UCSD-AML1 (cell line): ENCODE data around the gene MT1B.
"Not testable (repeated sequence)": the region's sequence is repeated elsewhere in the genome, so short reads cannot be mapped to it uniquely, and the experiment has no call there.

ENCODE experiments used
- DNase-seq: peaks from one replicate; lab custom pipeline; 2025; ENCODE audit not compliant: unreplicated experiment; lab: John Stamatoyannopoulos, UW

MT1B gene

DNA sequence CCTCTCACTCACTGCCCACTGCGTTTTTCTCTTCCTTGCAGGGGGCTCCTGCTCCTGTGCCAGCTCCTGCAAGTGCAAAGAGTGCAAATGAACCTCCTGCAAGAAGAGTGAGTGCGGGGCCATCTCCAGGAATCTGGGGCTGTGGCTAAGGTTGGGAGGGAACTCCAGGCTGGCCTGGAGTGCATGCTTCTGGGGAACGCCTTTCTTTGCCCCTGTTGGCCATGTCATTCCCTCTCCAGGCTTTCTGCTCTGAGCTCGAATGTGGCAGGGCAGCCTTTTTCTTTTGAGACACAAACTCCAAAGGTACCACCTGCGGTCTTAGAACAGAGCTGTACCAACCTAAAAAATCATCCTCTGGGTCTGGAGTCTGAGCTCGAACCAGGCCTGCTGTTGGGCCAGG lies 33.5 kb upstream of the MT1B start:
- no peak for DNase-seq

DNA sequence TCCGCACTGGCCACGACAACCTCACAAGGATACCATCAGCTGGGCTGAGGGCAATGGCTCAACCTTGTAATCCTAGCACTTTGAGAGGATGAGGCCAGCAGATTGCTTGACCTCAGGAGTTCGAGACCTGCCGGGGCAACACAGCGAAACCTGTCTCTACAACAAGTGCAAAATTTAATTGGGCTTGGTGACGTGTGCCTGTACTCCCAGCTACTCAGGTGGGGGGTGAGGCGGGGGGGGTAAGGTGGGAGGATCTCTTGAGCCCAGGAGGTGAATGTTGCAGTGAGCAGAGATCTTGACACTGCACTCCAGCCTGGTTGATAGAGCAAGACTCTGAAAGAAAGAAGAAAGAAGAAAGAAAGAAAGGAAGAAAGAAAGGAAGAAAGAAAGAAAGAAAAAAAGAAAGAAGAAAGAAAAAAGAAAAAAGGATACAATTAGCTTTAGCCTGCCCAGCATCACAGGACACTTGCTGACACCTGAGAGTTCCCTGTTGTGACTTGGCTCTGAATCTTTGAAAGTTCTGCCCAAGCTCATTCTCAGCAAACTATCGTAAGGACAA lies 31.3 kb upstream of the MT1B start:
- DNase-seq = no peak

DNA sequence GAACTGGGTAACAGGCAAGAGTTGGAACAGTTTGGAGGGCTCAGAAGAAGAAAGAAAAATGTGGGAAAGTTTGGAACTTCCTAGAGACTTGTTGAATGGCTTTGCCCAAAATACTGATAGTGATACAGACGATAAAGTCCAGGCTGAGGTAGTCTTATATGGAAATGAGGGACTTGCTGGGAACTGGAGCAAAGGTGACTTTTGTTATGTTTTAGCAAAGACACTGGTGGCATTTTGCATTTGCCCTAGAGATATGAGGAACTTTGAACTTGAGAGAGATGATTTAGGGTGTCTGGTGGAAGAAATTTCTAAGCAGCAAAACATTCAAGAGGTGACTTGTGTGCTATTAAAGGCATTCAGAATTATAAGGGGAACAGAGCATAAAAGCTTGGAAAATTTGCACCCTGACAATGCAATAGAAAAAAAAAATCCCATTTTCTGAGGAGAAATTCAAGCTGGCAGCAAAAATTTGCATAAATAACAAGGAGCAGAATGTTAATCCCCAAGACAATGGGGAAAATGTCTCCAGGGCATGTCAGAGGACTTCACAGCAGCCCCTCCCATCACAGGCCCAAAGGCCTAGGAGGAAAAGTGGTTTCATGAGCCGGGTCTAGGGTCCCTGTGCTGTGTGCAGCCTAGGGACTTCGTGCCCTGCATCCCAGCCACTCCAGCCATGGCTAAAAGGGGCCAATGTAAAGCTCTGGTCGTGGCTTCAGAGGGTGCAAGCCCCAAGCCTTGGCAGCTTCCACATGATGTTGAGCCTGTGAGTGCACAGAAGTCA lies 29.8 kb upstream of the MT1B start:
- not testable (repeated sequence) for DNase-seq

DNA sequence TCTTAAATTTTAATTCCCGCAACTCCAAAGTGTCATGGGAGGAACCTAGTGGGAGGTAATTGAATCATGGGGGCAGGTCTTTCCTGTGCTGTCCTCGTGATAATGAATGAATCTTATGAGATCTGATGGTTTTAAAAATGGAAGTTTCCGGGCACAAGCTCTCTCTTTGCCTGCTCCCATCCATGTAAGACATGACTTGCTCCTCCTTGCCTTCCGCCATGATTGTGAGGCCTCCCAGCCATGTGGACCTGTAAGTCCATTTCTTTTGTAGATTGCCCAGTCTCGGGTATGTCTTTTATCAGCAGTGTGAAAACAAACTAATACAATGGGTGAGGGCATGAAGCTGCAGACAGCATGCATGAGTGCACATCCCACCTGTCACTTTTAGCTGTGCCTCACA lies 28.5 kb upstream of the MT1B start:
- not testable (repeated sequence) for DNase-seq

DNA sequence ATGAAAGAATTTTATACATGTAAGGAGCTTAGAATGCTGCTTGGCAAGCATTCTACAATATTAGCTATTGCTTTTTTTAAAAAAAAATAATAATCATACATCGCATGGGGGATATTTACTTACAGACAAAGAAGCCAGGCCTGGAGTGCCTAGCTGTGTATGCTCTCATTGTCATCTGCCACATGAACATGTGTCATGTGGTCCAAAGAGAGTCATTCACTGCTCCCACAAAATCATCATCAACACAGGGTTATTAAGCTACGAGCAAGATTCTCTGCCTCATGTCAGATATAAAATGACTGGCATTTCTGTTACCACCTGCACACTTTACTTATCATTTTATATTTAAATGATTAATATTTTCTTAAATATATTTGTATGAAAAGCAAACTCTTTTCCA lies 28.0 kb upstream of the MT1B start:
- DNase-seq = no peak

DNA sequence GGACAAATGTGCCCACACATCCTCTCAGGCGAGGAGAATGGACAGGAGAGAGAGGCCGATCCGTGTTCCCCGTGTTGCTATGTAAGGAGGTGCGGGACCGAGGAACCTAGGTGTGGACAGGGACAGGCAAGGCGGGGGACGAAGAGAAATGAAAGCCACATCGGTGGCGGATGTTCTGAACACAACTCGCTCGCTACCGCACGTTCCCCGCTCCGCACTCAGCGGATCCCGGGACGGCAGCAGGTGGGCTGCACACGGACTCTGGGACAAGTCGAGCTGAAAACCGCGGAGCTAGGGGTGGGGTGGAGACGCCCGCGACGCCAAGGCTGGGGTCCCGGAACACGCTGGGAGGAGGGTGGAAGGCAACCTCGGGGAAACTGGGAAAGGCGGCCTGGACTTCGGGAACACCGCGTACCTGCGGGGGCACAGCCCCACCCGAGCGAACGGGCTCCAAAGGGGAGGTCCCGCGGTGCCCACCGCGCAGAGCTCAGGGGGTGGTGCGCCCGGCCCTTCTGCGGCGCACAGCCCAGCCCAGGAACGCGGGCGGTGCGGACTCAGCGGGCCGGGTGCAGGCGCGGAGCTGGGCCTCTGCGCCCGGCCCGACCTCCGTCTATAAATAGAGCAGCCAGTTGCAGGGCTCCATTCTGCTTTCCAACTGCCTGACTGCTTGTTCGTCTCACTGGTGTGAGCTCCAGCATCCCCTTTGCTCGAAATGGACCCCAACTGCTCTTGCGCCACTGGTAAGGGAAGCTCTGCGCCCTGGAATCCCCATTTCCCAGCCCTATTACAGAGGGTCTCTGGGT lies 26.3 kb upstream of the MT1B start, which contains the start of gene MT1E:
MT1E (plus strand) TSS at position 642 of the 803 bp plus-strand sequence; CDS start at position 713, 71 bp downstream.
- no peak for DNase-seq

DNA sequence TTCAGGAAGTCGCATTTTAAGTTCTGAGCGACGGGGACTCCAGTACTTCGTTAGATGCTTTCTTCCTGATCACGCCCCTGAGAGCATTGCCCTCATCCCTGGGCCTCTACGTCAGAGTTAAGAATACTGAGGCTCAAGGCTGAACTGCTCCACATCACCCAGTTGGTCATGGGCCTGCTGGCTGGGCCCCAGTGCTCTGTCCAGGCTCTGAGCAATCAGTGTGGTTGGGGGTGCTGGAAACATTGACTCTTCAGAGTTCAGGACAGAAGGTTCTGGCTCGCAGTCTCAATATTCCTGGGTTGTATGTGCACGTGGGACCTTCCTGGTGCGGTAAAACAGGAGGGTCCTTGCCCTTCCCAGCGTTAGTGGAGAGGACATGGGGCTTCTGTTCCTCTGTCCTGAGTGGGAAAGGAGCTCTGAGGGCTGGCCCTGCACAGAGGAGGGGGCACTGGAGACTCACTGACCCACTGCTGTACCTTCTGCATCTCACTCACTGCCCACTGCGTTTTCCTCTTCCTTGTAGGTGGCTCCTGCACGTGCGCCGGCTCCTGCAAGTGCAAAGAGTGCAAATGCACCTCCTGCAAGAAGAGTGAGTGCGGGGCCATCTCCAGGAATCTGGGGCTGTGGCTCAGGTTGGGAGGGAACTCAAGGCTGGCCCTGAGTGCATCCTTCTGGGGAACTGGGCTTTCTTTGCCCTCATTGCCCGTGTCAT lies 25.6 kb upstream of the MT1B start:
- no peak for DNase-seq

DNA sequence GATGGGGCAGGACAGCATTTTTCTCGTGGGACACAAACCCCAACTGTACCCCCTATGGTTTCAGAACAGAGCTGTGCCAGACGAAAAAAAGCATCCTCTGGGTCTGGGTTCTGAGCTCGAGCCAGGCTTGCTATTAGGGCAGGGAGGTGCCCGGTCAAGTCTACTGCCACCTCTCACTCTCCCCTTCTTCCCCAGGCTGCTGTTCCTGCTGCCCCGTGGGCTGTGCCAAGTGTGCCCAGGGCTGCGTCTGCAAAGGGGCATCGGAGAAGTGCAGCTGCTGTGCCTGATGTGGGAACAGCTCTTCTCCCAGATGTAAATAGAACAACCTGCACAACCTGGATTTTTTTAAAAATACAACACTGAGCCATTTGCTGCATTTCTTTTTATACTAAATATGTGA lies 25.0 kb upstream of the MT1B start:
- no peak for DNase-seq

DNA sequence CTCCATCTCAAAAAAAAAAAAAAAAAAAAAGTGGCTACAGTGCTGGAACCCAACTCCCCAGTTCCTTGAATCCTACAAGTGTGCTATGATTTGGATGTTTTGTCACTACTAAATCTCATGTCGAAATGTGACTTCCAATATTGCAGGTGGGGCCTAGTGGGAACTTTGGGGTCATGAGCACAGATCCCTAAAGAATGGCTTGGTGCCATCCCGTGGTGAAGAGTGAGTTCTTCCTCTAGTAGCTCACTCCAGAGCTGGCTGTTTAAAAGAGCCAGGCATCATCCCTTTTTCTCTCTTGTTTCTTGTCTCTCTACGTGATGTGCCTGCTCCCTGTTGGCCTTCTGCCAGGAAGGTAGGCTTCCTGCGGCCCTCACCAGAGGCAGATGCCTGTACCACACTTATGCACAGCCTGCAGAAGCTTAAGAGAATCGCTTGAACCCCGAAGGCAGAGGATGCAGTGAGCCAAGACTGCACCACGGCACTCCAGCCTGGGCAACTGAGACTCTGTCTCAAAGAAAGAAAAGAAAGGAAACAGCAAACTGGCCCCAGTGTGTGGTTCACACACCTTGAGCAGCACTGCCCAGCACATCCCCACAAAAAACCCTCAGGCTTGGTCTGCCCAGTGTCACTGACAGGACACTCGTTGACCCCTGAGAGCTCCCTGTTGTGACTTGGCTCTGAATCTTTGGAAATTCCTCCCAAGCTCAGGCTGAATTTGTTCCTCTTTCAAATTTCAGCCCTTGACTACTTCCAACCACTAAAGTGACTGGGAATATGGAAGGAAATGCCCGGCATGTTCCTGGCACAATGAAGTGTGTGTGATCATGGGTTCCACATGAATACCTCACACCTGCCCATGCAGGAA lies 23.0 kb upstream of the MT1B start:
- no peak for DNase-seq

DNA sequence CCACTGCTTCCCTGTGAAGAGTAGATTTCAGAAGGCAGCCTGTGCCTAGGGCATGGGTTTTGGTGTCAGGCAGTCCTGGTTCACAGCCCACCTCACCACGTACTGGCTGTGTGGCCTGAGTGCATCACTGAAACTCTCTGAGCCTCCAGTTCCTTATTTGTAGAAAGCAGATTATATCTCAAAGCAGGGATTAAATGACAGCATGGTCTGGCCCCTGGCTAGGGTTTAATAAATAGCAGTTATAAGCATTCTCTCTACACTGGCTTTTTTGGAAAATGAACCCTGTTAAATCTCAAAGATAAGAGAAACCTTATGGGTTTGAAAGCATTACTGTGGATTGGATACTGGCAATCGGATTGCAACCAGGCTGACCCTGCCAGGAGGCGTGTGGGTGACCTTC lies 22.2 kb upstream of the MT1B start:
- DNase-seq = no peak

DNA sequence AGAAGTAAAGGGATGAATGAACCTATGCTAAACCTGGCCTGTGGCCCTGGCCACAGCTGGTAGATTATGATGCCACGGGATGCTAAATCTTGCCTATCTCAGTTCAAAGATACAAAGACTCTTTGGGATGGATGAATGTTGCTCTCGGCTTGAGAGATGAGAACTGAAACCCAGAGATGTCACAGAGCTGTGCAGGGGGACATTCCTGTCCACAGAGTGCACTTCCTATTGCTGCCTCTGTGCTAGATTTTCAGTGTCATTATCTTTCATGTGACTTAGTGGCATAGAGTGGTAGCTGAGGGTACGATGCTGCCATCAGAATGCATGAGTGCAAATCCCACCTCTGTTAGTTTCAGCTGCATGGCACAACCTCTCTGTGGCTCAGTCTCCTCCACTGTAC lies 21.6 kb upstream of the MT1B start:
- no peak for DNase-seq

DNA sequence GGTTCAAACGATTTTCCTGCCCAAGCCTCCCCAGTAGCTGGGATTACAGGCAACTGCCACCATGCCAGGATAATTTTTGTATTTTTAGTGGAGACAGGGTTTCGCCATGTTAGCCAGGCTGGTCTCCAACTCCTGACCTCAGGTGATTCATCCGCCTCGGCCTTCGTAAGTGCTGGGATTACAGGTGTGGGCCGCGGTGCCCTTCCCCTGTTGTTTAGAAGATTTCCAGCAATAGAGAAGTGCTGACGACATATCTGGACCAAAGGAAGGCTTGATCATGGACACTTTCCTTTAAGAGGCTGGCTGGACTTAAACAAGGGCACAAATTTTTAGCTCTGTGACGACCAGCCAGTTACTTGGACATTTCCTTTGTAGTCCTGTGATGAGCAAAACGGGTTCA lies 20.5 kb upstream of the MT1B start:
- DNase-seq = no peak

DNA sequence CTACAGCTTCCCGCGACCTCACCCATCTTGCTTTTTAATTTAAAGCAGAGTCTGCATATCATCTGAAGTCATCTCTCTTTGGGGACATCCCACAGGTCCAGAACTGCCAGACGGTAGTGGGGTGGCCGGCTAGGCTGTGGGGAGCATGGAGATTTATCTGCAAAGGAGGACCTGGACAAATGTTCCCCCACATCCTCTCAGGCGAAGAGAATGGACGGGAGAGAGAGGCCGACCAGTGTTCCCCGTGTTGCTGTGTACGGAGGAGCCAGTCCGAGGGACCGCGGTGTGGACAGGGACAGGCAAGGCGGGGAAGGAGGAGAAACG lies 19.9 kb upstream of the MT1B start:
- no peak for DNase-seq

DNA sequence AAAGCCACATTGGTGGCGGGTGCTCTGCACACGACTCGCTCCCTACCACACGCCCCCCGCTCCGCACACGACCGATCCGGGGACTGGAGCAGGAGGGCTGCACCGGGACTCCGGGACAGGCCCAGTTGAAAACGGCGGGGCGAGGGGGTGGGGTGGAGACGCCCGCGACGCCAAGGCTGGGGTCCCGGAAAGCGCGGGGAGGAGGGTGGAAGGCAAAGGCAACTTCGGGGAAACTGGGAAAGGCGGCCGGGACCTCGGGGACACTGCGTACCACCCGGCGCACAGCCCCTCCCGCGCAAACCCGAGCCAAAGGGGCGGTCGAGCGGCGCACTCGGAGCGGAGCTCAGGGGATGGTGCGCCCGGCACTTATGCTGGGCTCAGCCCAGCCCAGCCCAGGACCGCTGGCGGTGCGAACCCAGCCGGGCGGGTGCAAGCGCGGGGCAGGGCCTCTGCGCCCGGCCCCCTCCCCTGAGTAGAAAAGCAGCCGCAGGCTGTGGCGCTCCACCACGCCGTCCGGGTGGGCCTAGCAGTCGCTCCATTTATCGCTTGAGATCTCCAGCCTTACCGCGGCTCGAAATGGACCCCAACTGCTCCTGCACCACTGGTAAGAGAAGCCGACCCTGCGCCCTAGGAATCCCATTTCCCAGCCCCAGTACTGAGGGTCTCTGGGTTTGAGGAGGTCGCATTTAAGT lies 19.4 kb upstream of the MT1B start, which contains the start of gene MT1M:
MT1M (plus strand) TSS at position 504 of the 692 bp plus-strand sequence; CDS start at position 577, 73 bp downstream.
- DNase-seq = no peak

DNA sequence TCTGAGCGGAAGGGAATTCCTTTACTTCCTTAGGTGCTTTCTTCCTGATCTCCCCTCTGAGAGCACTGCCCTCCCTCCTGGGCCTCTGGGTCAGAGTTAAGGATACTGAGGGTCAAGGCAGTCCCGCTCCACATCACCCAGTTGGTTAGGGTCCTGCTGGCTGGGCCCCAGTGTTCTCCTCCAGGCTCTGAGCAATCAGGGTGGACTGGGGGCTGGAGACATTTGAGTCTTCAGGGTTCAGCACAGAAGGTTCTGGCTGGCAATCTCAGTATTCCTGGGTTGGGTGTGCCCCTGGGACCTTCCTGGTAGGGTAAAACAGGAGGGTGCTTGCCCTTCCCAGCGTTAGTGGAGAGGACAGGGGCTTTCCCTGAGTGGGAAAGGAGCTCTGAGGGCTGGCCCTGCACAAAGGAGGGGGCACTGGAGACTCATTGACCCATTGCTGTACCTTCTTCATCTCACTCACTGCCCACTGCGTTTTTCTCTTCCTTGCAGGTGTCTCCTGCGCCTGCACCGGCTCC lies 18.8 kb upstream of the MT1B start:
- DNase-seq = no peak

DNA sequence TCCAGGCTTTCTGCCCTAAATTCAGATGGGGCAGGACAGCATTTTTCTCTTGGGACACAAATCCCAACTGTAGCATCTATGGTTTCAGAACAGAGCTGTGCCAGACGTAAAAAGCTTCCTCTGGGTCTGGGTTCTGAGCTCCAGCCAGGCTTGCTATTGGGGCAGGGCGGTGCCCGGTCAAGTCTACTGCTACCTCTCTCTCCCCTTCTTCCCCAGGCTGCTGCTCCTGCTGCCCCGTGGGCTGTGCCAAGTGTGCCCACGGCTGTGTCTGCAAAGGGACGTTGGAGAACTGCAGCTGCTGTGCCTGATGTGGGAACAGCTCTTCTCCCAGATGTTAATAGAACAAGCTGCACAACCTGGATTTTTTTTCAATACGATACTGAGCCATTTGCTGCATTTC lies 18.2 kb upstream of the MT1B start:
- DNase-seq = no peak

DNA sequence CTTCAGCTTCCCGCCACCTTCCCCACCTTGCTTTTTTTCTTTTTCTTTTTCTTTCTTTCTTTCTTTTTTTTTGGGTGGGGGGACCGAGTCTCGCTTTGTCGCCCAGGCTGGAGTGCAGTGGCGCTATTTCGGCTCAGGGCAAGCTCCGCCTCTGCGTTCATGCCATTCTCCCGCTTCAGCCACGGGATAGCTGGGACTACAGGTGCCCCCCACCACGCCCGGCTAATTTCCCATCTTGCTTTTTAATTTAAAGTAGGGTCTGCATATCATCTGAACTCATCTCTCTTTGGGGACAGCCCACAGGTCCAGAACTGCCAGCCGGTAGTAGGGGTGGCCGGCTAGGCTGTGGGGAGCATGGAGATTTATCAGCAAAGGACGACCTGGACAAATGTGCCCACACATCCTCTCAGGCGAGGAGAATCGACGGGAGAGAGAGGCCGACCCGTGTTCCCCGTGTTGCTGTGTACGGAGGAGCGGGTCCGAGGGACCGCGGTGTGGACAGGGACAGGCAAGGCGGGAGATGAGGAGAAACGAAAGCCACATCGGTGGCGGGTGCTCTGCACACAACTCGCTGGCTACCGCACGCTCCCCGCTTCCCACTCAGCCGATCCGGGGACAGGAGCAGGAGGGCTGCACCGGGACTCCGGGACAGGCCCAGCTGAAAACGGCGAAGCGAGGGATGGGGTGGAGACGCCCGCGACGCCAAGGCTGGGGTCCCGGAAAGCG lies 16.8 kb upstream of the MT1B start:
- DNase-seq = no peak

DNA sequence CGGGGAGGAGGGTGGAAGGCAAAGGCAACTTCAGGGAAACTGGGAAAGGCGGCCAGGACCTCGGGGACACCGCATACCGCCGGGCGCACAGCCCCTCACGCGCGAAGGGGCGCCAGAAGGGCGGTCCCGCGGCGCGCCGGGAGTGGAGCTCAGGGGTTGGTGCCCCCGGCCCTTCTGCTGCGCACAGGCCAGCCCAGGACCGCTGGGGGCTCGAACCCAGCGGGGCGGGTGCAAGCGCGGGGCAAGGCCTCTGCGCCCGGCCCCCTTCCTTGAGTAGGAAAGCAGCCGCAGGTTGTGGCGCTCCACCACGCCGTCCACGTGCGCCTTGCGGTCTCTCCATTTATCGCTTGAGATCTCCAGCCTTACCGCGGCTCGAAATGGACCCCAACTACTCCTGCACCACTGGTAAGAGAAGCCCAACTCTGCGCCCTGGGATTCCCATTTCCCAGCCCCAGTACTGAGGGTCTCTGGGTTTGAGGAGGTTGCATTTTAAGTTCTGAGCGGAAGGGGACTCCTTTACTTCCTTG lies 16.2 kb upstream of the MT1B start:
- DNase-seq = no peak
